ENCODE measurements around the gene NDUFV1.
"Not testable (repeated sequence)": the region's sequence is repeated elsewhere in the genome, so short reads cannot be mapped to it uniquely, and the experiment has no call there.

The NDUFV1 gene

DNA sequence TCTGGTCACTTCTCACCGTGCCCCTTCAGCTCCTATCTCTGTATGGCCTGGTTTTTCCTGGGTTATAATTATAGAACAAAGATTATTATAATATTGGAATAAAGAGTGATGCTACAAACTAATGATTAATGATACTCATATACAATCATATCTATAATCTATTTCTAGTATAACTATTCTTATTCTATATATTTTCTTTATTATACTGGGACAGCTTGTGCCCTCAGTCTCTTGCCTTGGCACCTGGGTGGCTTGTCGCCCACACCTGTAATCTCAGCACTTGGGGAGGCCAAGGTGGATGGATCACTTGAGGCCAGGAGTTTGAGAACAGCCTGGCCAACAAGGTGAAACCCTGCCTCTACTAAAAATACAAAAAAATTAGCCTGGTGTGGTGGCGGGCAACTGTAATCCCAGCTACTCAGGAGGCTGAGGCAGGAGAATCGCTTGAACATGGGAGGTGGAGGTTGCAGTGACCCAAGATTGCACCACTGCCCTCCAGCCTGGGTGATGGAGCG is 53.0 kb downstream of the NDUFV1 start:
- DNase-seq: not testable (repeated sequence)

DNA sequence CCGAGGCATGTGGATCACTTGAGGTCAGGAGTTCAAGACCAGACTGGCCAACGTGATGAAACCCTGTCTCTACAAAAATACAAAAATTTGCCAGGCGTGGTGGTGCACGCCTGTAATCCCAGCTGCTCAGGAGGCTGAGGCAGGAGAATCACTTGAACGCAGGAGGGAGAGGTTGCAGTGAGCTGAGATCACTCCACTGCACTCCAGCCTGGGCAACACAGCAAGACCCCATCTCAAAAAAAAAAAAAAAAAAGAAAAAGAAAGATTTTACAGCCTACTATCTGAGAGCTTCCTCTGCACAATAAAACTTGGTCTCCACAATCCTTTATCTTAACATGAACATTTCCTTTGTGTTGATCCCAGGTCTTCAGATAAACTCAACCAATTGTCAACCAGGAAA is 54.0 kb downstream of the NDUFV1 start:
- not testable (repeated sequence) for DNase-seq
